Activated CD8-positive, alpha-beta memory T cell treated with anti-CD3 and anti-CD28 coated beads, Interleukin-2, amount 10 ng/mL, durations not matched to agents 7 days and 5 days (primary cell): ENCODE measurements around the gene LUC7L2. TPM values are rescaled to one million over a fixed set of nuclear protein-coding genes. Genes with fewer than 3 reads are reported as not detected.
"Not testable (repeated sequence)": the region's sequence is repeated elsewhere in the genome, so short reads cannot be mapped to it uniquely, and the experiment has no call there.

Experiments
- ATAC-seq: fragments of 150-1000 bp; cut with Tn5 transposase; one replicate; pipeline ENCODE4 v1.10.0; 2021; ENCODE audit warnings: moderate library complexity
- CTCF ChIA-PET: fragments of 350-600 bp; sonication (Branson Sonifier 250); formaldehyde crosslinking; loops from one replicate; lab custom pipeline; 2021; ENCODE audit warnings: antibody characterized with exemption; lab: Charles Lee
- DNase-seq: peaks from one replicate; pipeline ENCODE4 v3.0.0-alpha.2; 2020
- H3K27ac Mint-ChIP-seq: one replicate; pipeline ENCODE4 v1.8.0; 2021; ENCODE audit warnings: mild to moderate bottlenecking, mixed read lengths
- H3K27me3 Mint-ChIP-seq: one replicate; pipeline ENCODE4 v1.8.0; 2021; ENCODE audit warnings: mixed read lengths
- H3K36me3 Mint-ChIP-seq: one replicate; pipeline ENCODE4 v1.8.0; 2021; ENCODE audit warnings: mild to moderate bottlenecking, mixed read lengths
- H3K4me1 Mint-ChIP-seq: one replicate; pipeline ENCODE4 v1.8.0; 2021; ENCODE audit warnings: mixed read lengths
- H3K4me3 Mint-ChIP-seq: one replicate; pipeline ENCODE4 v1.8.0; 2021; ENCODE audit warnings: mild to moderate bottlenecking, moderate library complexity, mixed read lengths
- H3K9me3 Mint-ChIP-seq: one replicate; pipeline ENCODE4 v1.8.0; 2022; ENCODE audit warnings: low read depth, mixed read lengths
- total RNA-seq, 2 experiments: library from RNA; stranded (reverse); gene quantifications; one replicate each; pipeline ENCODE4 v1.2.3, GENCODE V29; 2021

LUC7L2 gene
- total RNA-seq, 2 experiments from 2014 or later = 137 to 152 TPM

DNA sequence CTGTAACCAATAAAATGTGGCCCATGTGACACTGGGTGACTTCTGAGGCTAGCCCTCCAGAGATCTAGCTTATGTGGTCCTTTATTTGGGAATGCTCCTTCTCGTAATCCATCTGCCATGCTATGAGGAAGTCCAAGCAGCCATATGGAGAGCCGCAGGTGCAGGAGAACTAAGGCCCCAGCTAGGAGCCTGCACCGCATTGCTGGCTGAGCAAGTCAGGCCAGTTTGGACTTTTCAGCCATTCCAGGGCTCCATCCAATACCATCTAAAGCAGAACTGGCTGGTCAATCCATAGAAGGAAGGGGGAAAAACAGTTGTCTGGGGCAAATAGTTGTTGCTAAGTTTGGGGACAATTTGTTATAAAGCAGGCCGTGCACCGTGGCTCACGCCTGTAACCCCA is 91.2 kb downstream of the LUC7L2 start:
- Mint-ChIP-seq H3K9me3 (no peaks in the 10 kb centered on the region), H3K36me3 (no peaks in the 10 kb centered on the region), H3K27ac (no peak overlapping the region), H3K4me1 (no peaks in the 10 kb centered on the region), H3K4me3 (no peak overlapping the region), H3K27me3 (no peaks in the 10 kb centered on the region)
- CTCF ChIA-PET = interaction anchor here (1.1 kb wide), 1 partner anchor 11 kb away, joined by 3 read pairs; no protein-coding TSS in a partner anchor
- ATAC-seq = no peak
- no peak for DNase-seq

DNA sequence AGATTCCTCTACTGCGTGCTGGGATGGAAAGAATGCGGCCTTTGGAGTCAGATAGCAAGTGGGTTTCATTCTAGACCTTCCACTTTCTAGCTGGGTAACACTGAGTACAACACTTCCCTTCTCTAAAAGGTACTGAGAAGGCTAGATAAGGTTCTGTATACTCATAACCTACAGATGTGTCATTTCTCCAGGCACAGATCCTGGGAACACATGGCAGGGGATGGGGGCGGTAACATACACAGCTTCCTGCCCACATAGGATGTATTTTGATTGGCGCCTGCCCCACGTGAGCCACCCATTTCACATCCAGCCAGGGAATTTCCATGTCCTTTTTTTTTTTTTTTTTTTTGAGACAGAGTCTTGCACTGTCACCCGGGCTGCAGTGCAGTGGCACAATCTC is 91.9 kb downstream of the LUC7L2 start:
- Mint-ChIP-seq H3K36me3 (no peaks in the 10 kb centered on the region), H3K27ac (no peak overlapping the region), H3K4me3 (no peak overlapping the region), H3K9me3 (no peaks in the 10 kb centered on the region), H3K27me3 (no peaks in the 10 kb centered on the region), H3K4me1 (no peaks in the 10 kb centered on the region)
- DNase-seq = no peak
- no peak for ATAC-seq
- CTCF ChIA-PET = interaction anchor here (0.7 to 1.1 kb wide), 2 partner anchors 11 to 71 kb away, joined by 3 read pairs; no protein-coding TSS in a partner anchor

DNA sequence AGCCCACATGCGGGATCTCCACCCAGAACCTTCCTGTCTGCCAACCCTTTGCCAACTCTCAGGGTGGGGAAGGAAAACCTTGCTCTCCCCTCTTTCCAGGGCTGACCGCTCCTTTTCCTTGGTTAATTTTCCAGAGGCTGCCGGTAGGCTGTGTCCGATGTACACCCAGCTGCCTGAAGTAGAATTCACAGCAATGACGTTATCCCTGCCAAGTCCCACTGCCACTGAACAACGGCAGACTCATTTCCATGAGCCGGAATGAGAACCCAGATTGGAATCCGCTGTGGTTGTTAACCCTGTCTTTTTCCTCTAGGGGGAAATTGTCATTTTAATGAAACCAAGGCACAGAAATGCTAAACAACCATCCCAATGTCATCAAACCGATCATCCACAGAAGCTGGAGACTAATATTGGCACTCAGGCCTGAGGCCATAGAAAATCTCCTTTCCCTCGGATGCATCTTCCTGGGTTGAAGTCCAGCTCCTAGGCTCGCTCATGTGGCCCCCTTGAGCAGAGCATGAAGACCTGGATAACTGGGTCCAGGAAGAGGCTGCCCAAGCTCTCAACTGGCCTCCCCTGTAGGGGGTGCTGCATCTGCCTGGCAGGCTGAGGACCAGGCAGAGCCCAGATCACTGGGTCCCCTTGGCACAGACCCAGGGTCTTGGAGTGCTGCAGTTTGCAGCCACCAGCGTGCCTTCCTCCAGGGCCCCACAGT is 93.4 kb downstream of the LUC7L2 start:
- ATAC-seq (no peak), DNase-seq (no peak)
- no peaks in the 10 kb centered on the region for H3K4me1 Mint-ChIP-seq
- H3K9me3 Mint-ChIP-seq = no peaks in the 10 kb centered on the region
- H3K4me3 Mint-ChIP-seq = no peak overlapping the region
- CTCF ChIA-PET = no interaction called here
- H3K36me3 Mint-ChIP-seq = no peaks in the 10 kb centered on the region
- no peak overlapping the region for H3K27ac Mint-ChIP-seq
- H3K27me3 Mint-ChIP-seq = no peaks in the 10 kb centered on the region

DNA sequence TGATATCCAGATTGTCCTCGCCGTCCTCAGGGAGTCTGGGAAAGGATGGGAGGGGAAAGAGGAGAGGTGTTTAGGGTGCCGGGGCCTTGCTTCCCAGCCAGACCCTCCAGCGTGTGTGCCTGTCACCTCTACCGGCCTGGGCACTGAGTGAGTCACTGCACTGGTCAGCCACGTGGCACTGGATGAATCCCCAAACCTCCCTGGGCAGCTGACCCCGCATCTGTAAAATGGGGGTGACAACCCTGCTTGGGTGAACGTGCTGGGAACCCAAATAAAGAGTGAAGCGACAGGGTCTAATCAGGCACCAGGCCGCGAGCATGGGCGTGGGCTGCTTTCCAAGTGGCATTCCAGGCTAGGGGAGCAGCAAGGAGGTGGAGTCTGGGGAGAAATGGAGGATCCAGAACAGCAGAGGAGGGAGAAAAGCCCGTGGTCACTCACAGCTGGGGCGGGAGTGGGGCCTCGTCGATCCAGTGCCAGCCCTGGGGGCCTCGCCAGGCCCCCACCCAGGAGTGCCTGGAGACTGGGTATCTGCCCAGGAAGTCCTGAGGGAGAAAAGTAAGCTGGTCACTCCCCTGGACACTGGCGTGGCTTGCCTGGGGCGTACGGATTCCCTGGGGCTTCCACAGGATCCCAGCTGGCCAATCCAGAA is 94.1 kb downstream of the LUC7L2 start:
- CTCF ChIA-PET = no interaction called here
- Mint-ChIP-seq H3K9me3 (no peaks in the 10 kb centered on the region), H3K4me3 (no peak overlapping the region), H3K36me3 (no peaks in the 10 kb centered on the region), H3K27ac (no peak overlapping the region), H3K4me1 (no peaks in the 10 kb centered on the region), H3K27me3 (no peaks in the 10 kb centered on the region)
- ATAC-seq (no peak), DNase-seq (no peak)

DNA sequence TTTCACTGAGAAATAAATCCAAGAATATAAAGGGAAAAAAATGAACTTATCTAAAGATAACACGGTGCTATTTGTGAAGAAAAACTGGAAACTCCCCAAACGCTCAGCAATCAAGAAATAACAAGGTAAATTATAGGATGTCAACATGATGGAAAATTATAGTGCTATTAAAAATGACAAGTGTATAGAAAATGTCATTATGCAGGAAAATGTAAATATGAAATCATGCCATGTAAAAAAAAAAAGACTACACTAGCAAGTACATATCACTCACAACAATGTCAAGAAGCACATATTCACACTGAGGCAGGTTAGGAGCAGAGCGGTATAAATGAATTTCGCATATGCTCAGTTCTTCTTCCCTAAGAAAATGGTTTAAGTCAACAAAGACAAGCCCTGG is 96.1 kb downstream of the LUC7L2 start:
- Mint-ChIP-seq H3K36me3 (no peaks in the 10 kb centered on the region), H3K27me3 (no peaks in the 10 kb centered on the region), H3K27ac (no peak overlapping the region), H3K4me1 (no peaks in the 10 kb centered on the region), H3K9me3 (no peaks in the 10 kb centered on the region), H3K4me3 (no peak overlapping the region)
- CTCF ChIA-PET = no interaction called here
- ATAC-seq (no peak), DNase-seq (no peak)

DNA sequence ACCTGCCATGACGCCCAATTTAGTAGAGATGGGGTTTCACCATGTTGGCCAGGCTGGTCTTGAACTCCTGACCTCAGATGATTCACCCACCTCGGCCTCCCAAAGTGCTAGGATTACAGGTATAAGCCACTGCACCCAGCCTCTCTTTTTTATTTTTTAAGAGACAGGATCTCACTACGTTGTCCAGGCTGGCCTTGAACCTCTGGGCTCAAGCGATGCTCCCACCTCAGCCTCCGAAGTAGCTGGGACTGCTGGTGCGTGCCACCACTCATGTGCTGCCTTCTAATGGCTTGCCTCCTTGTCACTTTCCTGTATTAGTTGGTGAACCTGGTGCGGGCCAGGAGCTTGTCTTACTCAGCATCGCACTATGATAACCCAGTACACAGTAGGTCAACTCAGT is 96.8 kb downstream of the LUC7L2 start:
- Mint-ChIP-seq H3K36me3 (no peaks in the 10 kb centered on the region), H3K9me3 (no peaks in the 10 kb centered on the region), H3K4me1 (no peaks in the 10 kb centered on the region), H3K4me3 (no peak overlapping the region), H3K27ac (no peak overlapping the region), H3K27me3 (no peaks in the 10 kb centered on the region)
- ATAC-seq (no peak), DNase-seq (no peak)
- CTCF ChIA-PET = interaction anchor here (1.4 kb wide), 1 partner anchor 22 kb away, joined by 4 read pairs; no protein-coding TSS in a partner anchor

DNA sequence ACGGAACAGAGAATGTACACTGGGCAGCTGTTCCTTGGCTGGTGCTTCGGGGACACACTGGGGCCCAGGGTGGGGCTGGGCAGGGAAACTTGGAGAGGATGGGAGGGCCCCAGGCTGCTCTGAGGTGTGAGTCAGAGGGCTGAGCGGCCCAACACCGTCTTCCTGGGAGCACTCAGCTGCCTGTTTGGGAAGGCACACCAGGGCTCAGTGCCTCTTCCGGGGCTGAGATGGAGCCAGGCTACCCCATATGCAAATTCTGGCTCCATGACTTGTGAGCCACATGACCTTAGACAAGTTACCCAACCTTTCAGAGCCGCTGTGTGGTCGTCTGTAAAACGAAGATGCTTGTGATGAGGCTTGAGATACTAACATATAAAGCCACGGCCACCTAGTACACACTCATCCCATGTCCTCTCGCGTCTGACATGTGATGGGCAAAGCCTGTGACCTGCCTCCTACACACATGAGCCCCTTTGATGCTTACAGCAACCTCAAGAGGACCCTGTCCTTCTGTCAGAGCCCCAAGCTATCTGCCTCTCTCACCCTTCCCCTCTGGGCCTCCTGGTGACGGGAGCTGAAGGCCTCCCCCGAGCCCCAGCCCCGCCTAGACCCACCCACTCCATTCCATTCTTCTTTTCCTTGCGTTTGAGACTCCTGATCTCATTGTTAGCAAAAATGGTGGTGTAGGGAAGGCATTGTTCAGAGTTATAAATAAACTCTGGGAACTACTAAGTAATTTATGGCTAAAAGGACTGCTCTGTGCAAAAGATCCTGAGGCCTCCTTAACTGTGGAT is 97.7 kb downstream of the LUC7L2 start:
- no peak for ATAC-seq
- H3K36me3 Mint-ChIP-seq = no peaks in the 10 kb centered on the region

DNA sequence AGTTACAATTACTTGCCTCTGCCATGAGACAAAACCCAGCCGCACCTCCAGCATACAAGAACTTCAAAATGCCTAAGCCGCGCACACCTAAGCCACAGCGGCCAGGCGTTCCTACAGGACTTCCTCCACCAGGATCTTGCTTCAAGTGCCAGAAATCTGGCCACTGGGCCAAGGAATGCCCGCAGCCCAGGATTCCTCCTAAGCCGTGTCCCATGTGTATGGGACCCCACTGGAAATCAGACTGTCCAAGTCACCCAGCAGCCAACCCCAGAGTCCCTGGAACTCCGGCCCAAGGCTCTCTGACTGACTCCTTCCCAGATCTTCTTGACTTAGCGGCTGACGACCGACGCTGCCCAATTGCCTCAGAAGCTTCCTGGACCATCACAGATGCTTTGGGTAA is 103.7 kb downstream of the LUC7L2 start:
- H3K36me3 Mint-ChIP-seq, CTCF ChIA-PET, ATAC-seq, H3K27ac Mint-ChIP-seq, DNase-seq, H3K4me1 Mint-ChIP-seq, H3K9me3 Mint-ChIP-seq, H3K4me3 Mint-ChIP-seq, H3K27me3 Mint-ChIP-seq: not testable (repeated sequence)

More for the DNA sequence above, 97.7 kb downstream of the LUC7L2 start:
- DNase-seq = no peak
- H3K27ac Mint-ChIP-seq = no peak overlapping the region
- H3K9me3 Mint-ChIP-seq = no peaks in the 10 kb centered on the region
- H3K27me3 Mint-ChIP-seq = peaks cover under 1% of the 10 kb centered on the region
- CTCF ChIA-PET = interaction anchor here (1.4 kb wide), 1 partner anchor 23 kb away, joined by 4 read pairs; no protein-coding TSS in a partner anchor
- H3K4me3 Mint-ChIP-seq = no peak overlapping the region
- no peaks in the 10 kb centered on the region for H3K4me1 Mint-ChIP-seq

DNA sequence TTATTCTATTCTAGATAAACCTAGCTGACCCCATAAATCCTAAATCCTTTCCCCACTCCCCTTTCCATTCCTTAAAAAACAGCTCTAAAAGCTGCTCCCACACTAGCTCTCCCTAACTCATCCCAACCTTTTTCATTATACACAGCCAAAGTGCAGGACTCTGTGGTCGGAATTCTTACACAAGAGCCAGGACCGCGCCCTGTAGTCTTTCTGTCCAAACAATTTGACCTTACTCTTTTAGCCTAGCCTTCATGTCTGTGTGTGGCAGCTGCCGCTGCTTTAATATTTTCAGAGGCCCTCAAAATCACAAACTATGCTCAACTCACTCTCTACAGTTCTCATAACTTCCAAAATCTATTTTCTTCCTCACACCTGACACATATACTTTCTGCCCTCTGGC is 104.8 kb downstream of the LUC7L2 start:
- ATAC-seq, H3K4me3 Mint-ChIP-seq, H3K36me3 Mint-ChIP-seq, H3K27me3 Mint-ChIP-seq, H3K27ac Mint-ChIP-seq, H3K9me3 Mint-ChIP-seq, CTCF ChIA-PET, H3K4me1 Mint-ChIP-seq, DNase-seq: not testable (repeated sequence)

DNA sequence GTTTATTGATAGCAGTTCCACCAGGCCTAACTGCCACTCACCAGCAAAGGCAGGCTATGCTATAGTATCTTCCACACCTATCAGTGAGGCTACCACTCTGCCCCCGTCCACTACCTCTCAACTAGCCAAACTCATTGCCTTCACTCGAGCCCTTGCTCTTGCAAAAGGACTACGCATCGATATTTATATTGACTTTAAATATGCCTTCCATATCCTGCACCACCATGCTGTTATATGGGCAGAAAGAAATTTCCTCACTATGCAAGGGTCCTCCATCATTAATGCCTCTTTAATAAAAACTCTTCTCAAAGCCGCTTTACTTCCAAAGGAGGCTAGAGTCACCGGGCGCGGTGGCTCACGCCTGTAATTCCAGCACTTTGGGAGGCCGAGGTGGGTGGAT is 105.4 kb downstream of the LUC7L2 start:
- H3K27ac Mint-ChIP-seq, ATAC-seq, H3K4me1 Mint-ChIP-seq, CTCF ChIA-PET, H3K36me3 Mint-ChIP-seq, H3K9me3 Mint-ChIP-seq, H3K27me3 Mint-ChIP-seq, H3K4me3 Mint-ChIP-seq, DNase-seq: not testable (repeated sequence)

DNA sequence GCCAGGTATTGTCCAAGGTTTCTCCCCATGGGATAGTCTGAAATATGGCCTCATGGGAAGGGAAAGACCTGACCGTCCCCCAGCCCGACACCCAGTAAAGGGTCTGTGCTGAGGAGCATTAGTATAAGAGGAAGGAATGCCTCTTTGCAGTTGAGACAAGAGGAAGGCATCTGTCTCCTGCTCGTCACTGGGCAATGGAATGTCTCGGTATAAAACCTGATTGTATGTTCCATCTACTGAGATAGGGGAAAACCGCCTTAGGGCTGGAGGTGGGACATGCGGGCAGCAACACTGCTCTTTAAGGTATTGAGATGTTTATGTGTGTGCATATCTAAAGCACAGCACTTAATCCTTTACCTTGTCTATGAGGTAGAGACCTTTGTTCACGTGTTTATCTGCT is 108.0 kb downstream of the LUC7L2 start:
- H3K36me3 Mint-ChIP-seq, CTCF ChIA-PET, H3K27me3 Mint-ChIP-seq, DNase-seq, ATAC-seq, H3K4me1 Mint-ChIP-seq, H3K27ac Mint-ChIP-seq, H3K4me3 Mint-ChIP-seq, H3K9me3 Mint-ChIP-seq: not testable (repeated sequence)

DNA sequence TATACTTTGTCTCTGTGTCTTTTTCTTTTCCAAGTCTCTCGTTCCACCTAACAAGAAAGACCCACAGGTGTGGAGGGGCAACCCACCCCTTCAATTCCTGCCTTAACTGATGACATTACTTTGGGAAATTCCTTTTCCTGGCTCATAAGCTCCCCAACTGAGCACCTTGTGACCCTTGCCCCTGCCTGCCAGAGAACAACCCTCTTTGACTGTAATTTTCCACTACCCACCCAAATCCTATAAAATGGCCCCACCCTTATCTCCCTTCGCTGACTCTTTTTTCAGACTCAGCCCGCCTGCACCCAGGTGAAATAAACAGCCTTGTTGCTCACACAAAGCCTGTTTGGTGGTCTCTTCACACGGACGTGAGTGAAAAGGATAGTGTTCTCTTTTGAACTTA is 108.6 kb downstream of the LUC7L2 start:
- DNase-seq, CTCF ChIA-PET, H3K27me3 Mint-ChIP-seq, ATAC-seq, H3K9me3 Mint-ChIP-seq, H3K36me3 Mint-ChIP-seq, H3K4me3 Mint-ChIP-seq, H3K4me1 Mint-ChIP-seq, H3K27ac Mint-ChIP-seq: not testable (repeated sequence)

DNA sequence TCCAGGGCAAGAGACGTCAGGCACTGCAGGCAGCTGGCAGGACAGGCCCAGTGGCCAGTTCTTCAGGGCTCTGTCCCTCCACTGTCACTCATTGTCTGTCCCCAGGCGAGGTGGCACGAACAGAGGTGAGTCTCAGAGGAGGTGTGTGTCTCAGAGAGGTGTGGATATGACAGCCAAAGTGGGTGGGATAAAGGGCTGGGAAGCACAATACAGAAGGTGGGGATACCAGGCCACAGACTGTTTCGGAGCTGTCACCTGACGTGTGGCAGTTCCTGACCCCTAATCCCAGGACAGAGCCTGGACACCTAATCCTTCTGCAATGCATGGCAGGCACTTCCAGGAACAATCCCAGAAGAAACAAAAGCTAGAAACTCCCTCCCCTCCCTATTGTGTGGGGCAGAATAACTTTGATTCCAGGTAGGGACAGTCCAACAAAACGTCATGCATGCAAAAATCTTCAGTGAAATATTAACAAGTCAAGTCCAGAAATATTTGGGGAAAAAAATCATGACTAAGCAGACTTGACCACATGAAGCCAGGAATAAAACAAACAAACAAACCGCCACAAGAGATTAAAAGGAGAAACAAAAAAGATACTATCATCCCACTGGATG is 112.2 kb downstream of the LUC7L2 start:
- Mint-ChIP-seq H3K27ac (no peak overlapping the region), H3K4me1 (no peaks in the 10 kb centered on the region)
- no peak for ATAC-seq

More for the DNA sequence above, 112.2 kb downstream of the LUC7L2 start:
- no peak for DNase-seq
- Mint-ChIP-seq H3K27me3 (peaks cover 3% of the 10 kb centered on the region), H3K9me3 (peaks cover 5% of the 10 kb centered on the region), H3K36me3 (no peaks in the 10 kb centered on the region), H3K4me3 (no peak overlapping the region)
- CTCF ChIA-PET = interaction anchor here (1.2 kb wide), 1 partner anchor 145 kb away, joined by 3 read pairs; no protein-coding TSS in a partner anchor
